ENCODE data around the gene TFCP2L1.

The TFCP2L1 gene

GRCh38 chr2:121197369-121198091, 87.5 kb downstream of the TFCP2L1 start:
- peak; percentile 88 for DNase-seq (ENCODE audit: low read depth, low spot score)

- DNase-seq (ENCODE audit: low read depth, low spot score): no peak
These were observed 88.2 kb downstream of the TFCP2L1 start for GRCh38 chr2:121196849-121197155.

- DNase-seq (ENCODE audit: low read depth, low spot score): peak; percentile 76
These were observed 88.7 kb downstream of the TFCP2L1 start for GRCh38 chr2:121196132-121196848.

- no peak for DNase-seq (ENCODE audit: low read depth, low spot score)
These were observed 90.0 kb downstream of the TFCP2L1 start for GRCh38 chr2:121195036-121195435.

GRCh38 chr2:121194626-121195025, 90.4 kb downstream of the TFCP2L1 start:
- DNase-seq (ENCODE audit: low read depth, low spot score): no peak

GRCh38 chr2:121193185-121193584, 91.8 kb downstream of the TFCP2L1 start:
- no peak for DNase-seq (ENCODE audit: low read depth, low spot score)

GRCh38 chr2:121192576-121192975, 92.4 kb downstream of the TFCP2L1 start:
- no peak for DNase-seq (ENCODE audit: low read depth, low spot score)

- DNase-seq (ENCODE audit: low read depth, low spot score): no peak
These were observed 93.5 kb downstream of the TFCP2L1 start for GRCh38 chr2:121191191-121192170.

GRCh38 chr2:121189661-121190381, 95.2 kb downstream of the TFCP2L1 start:
- DNase-seq (ENCODE audit: low read depth, low spot score): no peak

GRCh38 chr2:121189011-121189410, 96.0 kb downstream of the TFCP2L1 start:
- DNase-seq (ENCODE audit: low read depth, low spot score): no peak

- no peak for DNase-seq (ENCODE audit: low read depth, low spot score)
These were observed 97.0 kb downstream of the TFCP2L1 start for GRCh38 chr2:121187982-121188411.

GRCh38 chr2:121187351-121187981, 97.5 kb downstream of the TFCP2L1 start:
- DNase-seq (ENCODE audit: low read depth, low spot score): no peak

GRCh38 chr2:121186261-121186660, 98.7 kb downstream of the TFCP2L1 start:
- no peak for DNase-seq (ENCODE audit: low read depth, low spot score)

GRCh38 chr2:121185571-121186074, 99.4 kb downstream of the TFCP2L1 start:
- peak; percentile 83 for DNase-seq (ENCODE audit: low read depth, low spot score)

GRCh38 chr2:121185111-121185510, 99.9 kb downstream of the TFCP2L1 start:
- no peak for DNase-seq (ENCODE audit: low read depth, low spot score)

- no peak for DNase-seq (ENCODE audit: low read depth, low spot score)
These were observed 100.6 kb downstream of the TFCP2L1 start for GRCh38 chr2:121184248-121184862.

GRCh38 chr2:121182520-121182919, 102.5 kb downstream of the TFCP2L1 start:
- no peak for DNase-seq (ENCODE audit: low read depth, low spot score)

- DNase-seq (ENCODE audit: low read depth, low spot score): no peak
These were observed 105.5 kb downstream of the TFCP2L1 start for GRCh38 chr2:121179467-121179866.

- no peak for DNase-seq (ENCODE audit: low read depth, low spot score)
These were observed 106.3 kb downstream of the TFCP2L1 start for GRCh38 chr2:121178730-121179129.

GRCh38 chr2:121177896-121178295, 107.1 kb downstream of the TFCP2L1 start:
- DNase-seq (ENCODE audit: low read depth, low spot score): no peak

Measured in astrocyte of the hippocampus (primary cell).